ENCODE measurements around the gene ZSWIM7.

ZSWIM7 gene

GRCh38 chr17:15952048-15952532, 47.4 kb downstream of the ZSWIM7 start:
- no peak for TF ChIP-seq CTCF (IDR thresholded peaks at IDR 0.05; ENCODE audit: insufficient read depth, low read depth, low read length, missing control alignments)
- no peak for DNase-seq (ENCODE audit: low read depth)
- H3K4me3 ChIP-seq (ENCODE audit: low read depth, low read length), result no peak overlapping the region

GRCh38 chr17:15951368-15952047, 48.0 kb downstream of the ZSWIM7 start:
- no peak overlapping the region for H3K4me3 ChIP-seq (ENCODE audit: low read depth, low read length)
- no peak for DNase-seq (ENCODE audit: low read depth)
- no peak for TF ChIP-seq CTCF (IDR thresholded peaks at IDR 0.05; ENCODE audit: insufficient read depth, low read depth, low read length, missing control alignments)

- no peak overlapping the region for H3K4me3 ChIP-seq (ENCODE audit: low read depth, low read length)
- DNase-seq (ENCODE audit: low read depth), result no peak
- no peak for TF ChIP-seq CTCF (IDR thresholded peaks at IDR 0.05; ENCODE audit: insufficient read depth, low read depth, low read length, missing control alignments)
These were observed 51.3 kb downstream of the ZSWIM7 start for GRCh38 chr17:15947976-15948752.

- no peak for DNase-seq (ENCODE audit: low read depth)
- TF ChIP-seq CTCF (IDR thresholded peaks at IDR 0.05; ENCODE audit: insufficient read depth, low read depth, low read length, missing control alignments), result no peak
- no peak overlapping the region for H3K4me3 ChIP-seq (ENCODE audit: low read depth, low read length)
These were observed 52.2 kb downstream of the ZSWIM7 start for GRCh38 chr17:15947271-15947670.

GRCh38 chr17:15946611-15947120, 52.8 kb downstream of the ZSWIM7 start:
- H3K4me3 ChIP-seq (ENCODE audit: low read depth, low read length), result no peak overlapping the region
- no peak for TF ChIP-seq CTCF (IDR thresholded peaks at IDR 0.05; ENCODE audit: insufficient read depth, low read depth, low read length, missing control alignments)
- DNase-seq (ENCODE audit: low read depth), result no peak

GRCh38 chr17:15945527-15946191, 53.8 kb downstream of the ZSWIM7 start:
- no peak for DNase-seq (ENCODE audit: low read depth)
- no peak overlapping the region; the same call in 1 of the 2 replicates for H3K4me3 ChIP-seq (ENCODE audit: low read depth, low read length)
- TF ChIP-seq CTCF (IDR thresholded peaks at IDR 0.05; ENCODE audit: insufficient read depth, low read depth, low read length, missing control alignments), result no peak

All from GM12865 (cell line).